Measurements from ENCODE around the gene TMEM42.

DNA sequence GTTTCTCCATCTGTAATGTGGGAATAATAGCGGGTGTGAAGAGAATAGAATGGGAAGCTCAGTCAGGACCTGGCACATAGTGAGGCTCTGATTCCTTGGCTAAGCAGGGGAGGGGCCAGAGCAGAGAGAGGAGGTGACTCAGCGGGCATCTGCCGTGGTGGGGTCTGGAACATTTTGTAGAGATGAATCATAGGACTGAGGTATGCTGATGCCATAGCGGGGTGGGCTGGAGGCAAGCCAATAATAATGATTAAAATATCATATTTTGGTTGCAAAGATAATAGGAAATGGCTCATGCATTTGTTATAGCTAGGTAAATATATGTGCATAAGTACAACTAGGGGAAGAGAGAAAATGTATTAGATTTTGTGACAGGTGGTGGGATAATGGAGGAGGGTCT lies 23.9 kb downstream of the TMEM42 start:
- TF ChIP-seq, protein P1, sequence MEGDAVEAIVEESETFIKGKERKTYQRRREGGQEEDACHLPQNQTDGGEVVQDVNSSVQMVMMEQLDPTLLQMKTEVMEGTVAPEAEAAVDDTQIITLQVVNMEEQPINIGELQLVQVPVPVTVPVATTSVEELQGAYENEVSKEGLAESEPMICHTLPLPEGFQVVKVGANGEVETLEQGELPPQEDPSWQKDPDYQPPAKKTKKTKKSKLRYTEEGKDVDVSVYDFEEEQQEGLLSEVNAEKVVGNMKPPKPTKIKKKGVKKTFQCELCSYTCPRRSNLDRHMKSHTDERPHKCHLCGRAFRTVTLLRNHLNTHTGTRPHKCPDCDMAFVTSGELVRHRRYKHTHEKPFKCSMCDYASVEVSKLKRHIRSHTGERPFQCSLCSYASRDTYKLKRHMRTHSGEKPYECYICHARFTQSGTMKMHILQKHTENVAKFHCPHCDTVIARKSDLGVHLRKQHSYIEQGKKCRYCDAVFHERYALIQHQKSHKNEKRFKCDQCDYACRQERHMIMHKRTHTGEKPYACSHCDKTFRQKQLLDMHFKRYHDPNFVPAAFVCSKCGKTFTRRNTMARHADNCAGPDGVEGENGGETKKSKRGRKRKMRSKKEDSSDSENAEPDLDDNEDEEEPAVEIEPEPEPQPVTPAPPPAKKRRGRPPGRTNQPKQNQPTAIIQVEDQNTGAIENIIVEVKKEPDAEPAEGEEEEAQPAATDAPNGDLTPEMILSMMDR (IDR thresholded peaks at IDR 0.05 in 8 of 11, conservative IDR thresholded peaks at IDR 0.05 in 3 of 11): no peak
- no peak for TF ChIP-seq POLR2A (IDR thresholded peaks at IDR 0.05)

Data from spleen (tissue), 7 donors.